GM18502 (cell line): ENCODE results near the gene HSD17B1.

Experiments
- ATAC-seq: cut with Tn5 transposase; IDR thresholded peaks from one replicate; pipeline ENCODE4 v1.9.1; 2021; ENCODE audit warnings: mild to moderate bottlenecking; ENCODE audit not compliant: unreplicated experiment, poor library complexity

Gene HSD17B1

GRCh38 chr17:42590886-42591285 lies 38.2 kb downstream of the HSD17B1 start:
- ATAC-seq: no peak

DNA sequence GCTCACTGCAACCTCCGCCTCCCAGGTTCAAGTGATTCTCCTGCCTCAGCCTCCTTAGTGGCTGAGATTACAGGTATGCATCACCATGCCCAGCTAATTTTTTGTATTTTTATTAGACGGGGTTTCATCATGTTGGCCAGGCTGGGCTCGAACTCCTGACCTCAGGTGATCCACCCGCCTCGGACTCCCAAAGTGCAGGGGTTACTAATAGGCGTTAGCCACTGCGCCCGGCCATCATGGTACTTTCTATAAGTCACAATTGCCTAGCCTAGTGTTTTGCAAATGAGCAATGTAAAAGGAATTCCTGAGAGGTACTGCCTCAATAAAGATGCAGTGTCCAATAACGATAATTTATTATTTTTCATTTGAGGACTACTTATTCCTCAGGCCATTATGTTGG lies 38.7 kb downstream of the HSD17B1 start:
- ATAC-seq: no peak

GRCh38 chr17:42596386-42596785 lies 43.7 kb downstream of the HSD17B1 start:
- ATAC-seq: no peak

- ATAC-seq: no peak
Observed at GRCh38 chr17:42598905-42599304, 46.2 kb downstream of the HSD17B1 start.

GRCh38 chr17:42603318-42603717 lies 50.6 kb downstream of the HSD17B1 start:
- ATAC-seq: no peak
